GM10847 (cell line): ENCODE data around the gene SWI5.

Source experiments
- POLR2A ChIP-seq: IDR thresholded peaks from 2 replicates; pipeline ENCODE4 v1.6.1; 2011; ENCODE audit not compliant: insufficient read length; ENCODE audit errors: extremely low read depth

Gene SWI5

DNA sequence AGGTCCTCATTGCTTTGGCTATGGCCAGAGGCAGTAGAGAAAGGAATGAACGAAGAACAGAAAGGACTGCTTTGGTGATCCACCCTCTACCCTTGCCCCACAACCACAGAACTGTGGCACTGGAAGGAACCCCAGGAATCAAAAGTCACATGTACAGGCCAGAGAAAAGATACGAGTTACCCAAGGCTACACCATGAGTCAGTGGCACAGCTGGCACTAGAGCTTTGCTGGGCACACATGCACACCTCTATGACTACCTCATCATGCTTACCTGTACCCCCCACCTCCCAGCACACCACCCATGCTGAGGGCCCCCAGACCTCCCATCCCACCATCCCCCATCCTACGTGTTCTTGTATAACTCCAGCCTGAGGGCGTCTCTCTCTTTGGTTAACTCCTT is 13.4 kb upstream of the SWI5 start:
- no peak for TF ChIP-seq POLR2A

DNA sequence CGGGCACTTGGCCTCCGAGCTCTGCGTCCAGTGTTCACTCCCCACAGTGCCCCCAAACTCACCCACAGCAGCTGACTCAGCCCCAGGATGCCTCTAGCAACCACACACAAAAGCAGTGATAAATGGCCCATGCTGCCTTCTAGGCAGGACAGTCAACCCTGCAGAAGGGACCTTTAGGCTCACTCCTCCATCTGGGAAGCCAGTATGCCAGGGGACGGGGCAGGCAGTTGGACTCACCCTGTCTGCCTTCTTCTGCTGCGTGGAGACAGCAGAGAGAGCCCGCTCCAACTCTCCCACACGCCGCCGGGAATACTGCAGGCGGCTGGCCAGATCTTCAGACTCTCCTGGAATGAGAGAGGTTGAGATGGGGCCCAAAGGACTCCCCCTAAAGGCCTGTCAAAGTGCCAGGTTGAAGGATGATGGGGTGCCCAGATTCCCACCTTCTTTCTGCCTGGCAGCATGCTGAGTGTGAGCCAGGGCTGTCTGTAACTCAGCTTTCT is 10.7 kb upstream of the SWI5 start:
- TF ChIP-seq POLR2A, result no peak

DNA sequence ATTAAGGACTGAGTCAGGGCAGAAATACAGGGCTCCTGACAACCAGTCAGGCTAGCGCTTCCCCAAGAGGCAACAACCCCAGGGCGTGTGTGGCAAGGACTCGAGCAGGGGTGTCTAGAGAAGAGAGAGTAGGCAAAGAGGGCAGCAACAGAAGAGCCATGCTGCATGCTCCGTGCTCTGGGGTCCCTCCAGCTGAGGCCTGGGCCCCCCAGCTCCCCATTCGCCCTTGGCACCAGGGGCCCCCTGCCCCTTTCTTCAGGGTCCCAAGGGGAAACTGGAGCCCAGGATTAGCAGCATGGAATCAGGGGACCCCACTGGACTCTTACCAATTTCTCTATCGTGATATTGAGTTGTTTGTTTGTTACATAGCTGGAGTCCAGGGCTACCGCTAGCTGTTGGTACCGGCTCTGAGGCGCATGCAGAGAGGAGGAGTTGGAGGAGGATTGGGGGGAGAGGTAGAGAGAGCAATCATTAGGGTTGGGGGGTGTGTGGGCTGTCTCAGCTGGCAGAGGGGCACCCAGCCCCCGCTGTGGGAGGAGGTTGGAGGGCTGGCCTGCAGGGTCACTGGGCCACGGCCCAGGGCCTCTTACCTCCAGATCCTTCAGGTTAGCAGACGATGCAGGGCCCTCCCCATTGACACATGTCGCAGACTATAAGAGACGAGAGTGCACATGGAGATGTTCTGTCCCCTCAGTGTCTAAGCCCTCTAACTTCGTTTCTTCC is 9.0 kb upstream of the SWI5 start:
- TF ChIP-seq POLR2A, result no peak

DNA sequence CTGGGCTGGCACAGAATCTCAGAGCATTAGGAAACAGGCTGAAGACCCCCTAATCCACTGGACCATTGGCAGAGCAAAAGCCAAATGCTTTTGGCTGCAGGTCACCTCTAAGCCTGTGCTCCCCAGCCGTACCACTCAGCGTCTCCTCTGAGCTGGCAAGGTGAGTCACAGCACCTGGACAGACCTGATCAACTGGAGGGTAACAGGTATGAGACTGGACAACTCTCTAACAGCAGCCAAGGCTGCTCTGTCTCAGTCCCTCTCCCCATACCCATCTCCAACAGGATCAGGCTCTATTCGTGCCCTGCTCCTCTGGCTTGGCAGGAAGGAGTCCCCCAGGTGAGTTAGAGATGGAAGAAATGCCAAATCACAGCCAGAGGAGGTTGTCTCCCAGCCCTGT is 5.0 kb upstream of the SWI5 start:
- no peak for TF ChIP-seq POLR2A

- TF ChIP-seq POLR2A, result no peak
These were observed 4.6 kb upstream of the SWI5 start for GRCh38 chr9:128271512-128271911.

DNA sequence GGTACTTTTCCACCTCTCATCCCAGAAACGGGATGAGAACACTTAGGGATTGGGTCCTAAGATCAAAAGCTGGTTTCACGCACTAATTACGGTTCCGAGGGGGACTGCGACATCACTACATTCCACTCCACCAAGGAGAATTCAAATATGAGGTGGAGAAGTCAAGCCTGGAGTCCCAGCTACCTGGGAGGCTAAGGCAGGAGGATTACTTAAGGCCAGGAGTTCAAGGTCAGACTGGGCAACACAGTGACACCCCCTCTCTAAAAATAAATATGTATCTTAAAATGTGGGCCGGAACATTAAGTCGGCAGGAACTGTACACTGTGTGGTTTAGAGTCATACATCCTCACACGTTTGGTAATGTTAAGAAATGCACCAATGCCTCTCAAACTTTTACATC is 1.8 kb upstream of the SWI5 start:
- TF ChIP-seq POLR2A, result no peak

DNA sequence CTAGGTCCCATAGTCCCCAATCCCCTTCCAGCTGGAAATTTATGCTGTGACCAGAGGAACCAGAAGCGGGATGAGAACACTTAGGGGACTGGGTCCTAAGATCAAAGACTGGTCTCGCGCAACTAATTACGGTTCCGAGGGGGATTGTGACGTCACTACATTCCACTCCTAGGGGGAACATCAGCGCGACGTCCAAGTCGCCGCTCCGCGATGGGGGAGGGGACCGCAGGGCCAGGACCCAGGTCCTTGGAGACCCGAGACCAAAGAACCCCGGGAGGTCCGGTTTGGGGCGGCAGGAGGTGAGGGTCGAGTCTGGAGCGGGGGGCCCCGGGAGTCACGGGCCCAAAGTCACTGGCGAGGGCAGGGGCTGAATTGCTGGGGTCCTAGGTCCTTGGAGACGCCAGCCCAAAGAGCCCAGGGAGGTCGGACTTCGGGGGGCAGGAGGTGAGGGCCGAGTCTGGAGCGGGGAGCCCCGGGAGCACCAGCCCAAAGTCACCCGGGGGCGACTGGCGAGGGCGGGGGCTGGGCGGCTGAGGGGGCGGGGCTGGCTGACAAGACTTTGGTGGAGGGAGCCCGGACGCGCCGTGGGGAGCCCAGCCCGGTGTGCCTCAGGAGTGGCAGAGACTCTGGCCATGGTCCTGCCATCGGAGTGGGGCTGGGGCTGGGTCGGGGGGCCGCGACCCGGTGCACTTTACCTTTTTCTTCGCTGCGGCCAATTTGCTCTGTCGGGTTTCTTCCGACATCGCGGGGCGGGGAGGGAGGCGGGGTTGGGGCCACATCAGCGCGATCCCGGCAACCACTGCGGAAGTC is 673 bp upstream of the SWI5 start, which contains the start of gene GOLGA2:
TSS of gene GOLGA2 (minus strand) at position 810 of the 810 bp plus-strand sequence. CDS start at position 779, 31 bp downstream.
- peak; percentile 8 for TF ChIP-seq POLR2A

GRCh38 chr9:128276574-128277270 is 646 bp downstream of the SWI5 start:
- TF ChIP-seq POLR2A, result no peak

DNA sequence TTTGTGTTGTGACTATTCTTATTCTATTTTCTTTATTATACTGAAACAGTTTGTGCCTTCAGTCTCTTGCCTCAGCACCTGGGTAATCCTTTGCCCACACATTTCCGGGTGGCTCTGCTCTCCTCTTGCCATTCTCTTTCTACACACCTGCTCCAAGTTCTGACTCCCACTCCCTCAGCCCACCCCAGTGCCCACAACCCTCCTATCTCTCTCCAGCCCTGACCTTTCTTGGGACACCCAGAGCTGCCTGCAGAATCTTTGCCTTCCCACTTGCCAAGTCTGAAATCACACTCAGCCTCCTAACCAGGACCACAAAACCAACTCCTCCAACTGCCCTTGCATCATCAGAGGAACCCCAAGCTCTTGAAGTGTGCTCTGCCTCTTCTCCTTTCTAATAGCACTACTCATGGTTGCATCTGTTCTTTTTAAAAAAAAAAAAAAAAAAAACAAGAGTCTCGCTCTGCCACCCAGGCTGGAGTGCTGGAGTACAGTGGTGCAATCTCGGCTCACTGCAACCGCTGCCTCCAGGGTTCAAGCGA is 4.1 kb downstream of the SWI5 start:
- no peak for TF ChIP-seq POLR2A

DNA sequence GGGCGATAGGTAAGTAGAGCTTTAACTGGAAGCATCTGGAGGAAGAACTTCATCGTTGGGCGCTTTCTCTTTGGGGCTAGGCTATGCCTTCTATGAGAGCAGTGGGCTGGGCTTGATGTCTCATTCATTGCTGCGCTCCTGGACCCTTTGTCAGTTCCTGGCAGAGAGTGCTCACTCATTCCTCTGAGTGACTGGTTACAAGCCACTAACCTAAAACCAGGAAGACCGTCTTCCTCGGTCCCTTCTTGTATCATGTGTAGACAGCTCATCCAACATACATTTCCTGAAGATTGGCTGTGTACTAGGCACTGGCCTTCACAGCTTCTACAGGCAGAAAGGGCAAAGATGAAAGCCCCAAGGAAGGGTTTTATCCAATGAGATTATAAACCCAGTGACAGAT is 6.4 kb downstream of the SWI5 start:
- no peak for TF ChIP-seq POLR2A

DNA sequence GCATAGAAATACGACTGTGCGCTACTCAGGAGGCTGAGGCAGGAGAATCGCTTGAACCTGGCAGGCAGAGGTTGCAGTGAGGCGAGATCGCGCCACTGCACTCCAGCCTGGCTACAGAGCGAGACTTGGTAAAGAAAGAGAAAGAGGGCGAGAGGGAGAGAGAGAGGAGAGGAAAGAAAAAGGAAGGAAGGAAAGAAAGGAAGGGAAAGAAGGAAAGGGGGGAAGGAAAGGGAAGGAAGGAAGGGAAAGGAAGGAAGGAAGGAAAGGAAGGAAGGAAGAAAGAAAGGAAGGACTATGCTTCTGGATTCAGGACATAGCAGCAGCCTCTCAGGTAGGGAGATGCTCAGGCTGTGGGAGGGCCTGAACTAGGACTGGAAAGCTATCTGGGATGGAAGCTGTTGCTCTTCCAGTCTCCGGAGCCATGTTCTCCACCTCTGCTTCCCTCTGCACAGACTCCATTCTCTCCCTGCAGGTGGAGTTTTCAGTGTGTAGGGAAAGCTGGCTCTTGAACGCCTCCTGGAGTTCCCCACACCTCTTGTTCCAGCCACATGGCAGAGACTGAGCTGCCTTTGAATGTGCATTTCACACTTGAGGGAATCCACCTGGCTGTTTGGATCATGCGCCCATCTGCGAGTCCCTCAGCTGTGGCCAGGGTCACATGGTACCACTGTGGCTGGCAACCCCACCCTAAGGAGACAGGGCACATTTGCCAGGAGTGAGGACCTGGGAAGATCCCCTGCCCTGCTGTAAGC is 9.1 kb downstream of the SWI5 start:
- TF ChIP-seq POLR2A, result no peak

DNA sequence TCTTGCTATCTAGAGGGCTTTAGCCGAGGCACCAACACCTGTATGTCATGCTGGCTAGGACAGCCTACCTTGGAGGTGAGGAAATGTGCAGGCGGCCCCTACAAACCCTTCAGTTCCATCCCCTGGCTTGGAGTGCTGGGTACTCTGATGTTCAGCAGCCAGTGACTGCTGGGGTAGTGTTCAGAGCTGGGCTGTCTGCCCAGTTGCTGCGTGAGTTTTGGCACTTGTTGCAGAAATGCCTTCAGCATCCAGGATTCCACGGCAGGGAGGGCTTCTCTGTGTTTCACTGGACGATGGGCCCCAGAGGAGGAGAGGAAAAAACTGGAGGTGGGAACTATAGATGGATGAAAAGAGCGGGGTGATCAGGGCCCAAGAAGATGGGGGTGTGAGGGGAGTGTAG is 10.4 kb downstream of the SWI5 start:
- no peak for TF ChIP-seq POLR2A

DNA sequence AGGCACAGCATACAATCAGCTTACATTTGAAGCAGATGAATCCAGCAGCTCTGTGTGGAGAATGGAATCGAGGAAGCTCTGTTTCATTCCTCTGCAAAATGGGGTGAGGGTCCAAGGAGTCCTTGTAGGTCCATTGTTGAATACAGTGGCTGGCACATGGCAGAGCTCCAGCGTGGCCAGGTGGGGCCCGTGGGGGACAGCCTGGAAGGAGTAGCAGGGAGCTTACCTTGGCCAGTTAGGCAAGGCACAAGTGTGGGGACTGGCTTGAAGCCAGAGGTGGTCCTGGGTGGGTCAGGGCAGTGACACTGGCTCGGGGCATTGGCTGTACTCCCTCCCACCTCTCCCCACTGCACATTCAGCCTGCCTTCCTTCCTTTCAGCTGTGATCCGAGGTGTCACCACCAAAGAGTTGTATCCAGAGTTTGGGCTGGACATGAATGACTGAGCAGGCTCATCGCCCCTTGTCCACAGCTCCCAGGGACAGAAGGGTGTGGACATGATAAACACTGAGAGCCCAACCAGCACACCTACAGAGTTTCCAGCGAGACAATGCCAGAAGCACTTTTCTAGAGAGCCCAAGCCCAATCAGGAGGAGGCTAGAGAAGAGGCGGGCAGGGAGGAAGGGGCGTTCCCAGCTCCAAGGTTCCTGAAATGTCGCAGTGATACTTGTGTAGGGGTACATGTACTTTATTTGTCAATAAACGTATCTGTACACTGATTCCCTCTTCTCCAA is 12.4 kb downstream of the SWI5 start:
- TF ChIP-seq POLR2A, result no peak

DNA sequence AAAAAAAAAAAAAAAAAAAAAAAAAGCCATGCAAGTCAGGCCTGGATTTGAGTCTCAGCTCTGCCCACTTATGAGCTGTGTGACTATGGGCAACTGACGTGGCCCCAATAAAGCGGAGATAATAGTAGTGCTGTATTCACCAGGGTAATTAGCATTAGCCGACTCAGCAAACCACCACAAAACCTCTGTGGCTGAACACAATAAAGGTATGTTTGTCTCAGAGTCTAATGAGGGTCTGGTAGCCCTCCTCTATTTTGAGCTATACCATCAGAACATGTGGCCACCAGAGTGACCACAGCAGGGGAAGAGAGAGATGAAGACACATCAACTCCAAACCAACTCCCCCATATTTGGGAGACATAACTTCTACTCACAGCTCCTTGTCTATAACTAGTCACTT is 15.9 kb downstream of the SWI5 start:
- TF ChIP-seq POLR2A, result no peak
